Right cardiac atrium (tissue), 5 donors: ENCODE measurements around the gene MAGEA9B. TPM values are rescaled to one million over a fixed set of nuclear protein-coding genes. Genes with fewer than 3 reads are reported as not detected.
"Not testable (repeated sequence)": the region's sequence is repeated elsewhere in the genome, so short reads cannot be mapped to it uniquely, and the experiment has no call there.

Experiments used
- ATAC-seq, 2 donors: fragments of 200-7000 bp; cut with Tn5 transposase; one replicate each; pipeline versions ENCODE4 v1.8.0 to v1.9.1; 2020; ENCODE audit warnings: moderate library complexity in 2 of 2, mild to moderate bottlenecking in 1 of 2
- DNase-seq, 3 donors: peaks; one replicate each; pipeline ENCODE4 v3.0.0-alpha.2; 2020
- H3K27ac ChIP-seq: one replicate; pipeline ENCODE4 v1.5.1; 2013; ENCODE audit warnings: mild to moderate bottlenecking, low read length, control low read depth, moderate library complexity
- H3K27me3 ChIP-seq: one replicate; pipeline ENCODE4 v1.6.1; 2013; ENCODE audit not compliant: control insufficient read depth, insufficient read depth
- H3K4me1 ChIP-seq: one replicate; pipeline ENCODE4 v1.6.1; 2013; ENCODE audit warnings: low read length; ENCODE audit not compliant: control insufficient read depth, insufficient read depth
- H3K4me3 ChIP-seq: one replicate; pipeline ENCODE4 v1.5.1; 2013; ENCODE audit warnings: low read length, control low read depth
- H3K9me3 ChIP-seq: one replicate; pipeline ENCODE4 v1.6.1; 2013; ENCODE audit warnings: low read length; ENCODE audit not compliant: control insufficient read depth
- WGBS: extraction: QIAGEN DNeasy Blood & Tissue Kit; methylation state at CpG from one replicate; pipeline ENCODE4 v1.1.7; 2013; 5-methylcytosine and 5-hydroxymethylcytosine counted together
- intact Hi-C, 4 donors: fragments of 100-400 bp; cut with DNase I; formaldehyde crosslinking; loops; one replicate each; pipeline versions ENCODE4 v1.11.0 to v1.14.0; 2022 to 2023
- polyA plus RNA-seq: library from polyadenylated mRNA; stranded (reverse); fragments of 200-250 nt; gene quantifications from one replicate; pipeline ENCODE4 v1.2.3, GENCODE V29; 2013
- total RNA-seq, 4 donors: library from RNA; stranded (reverse); fragmentation: NEBNext Ultra II Directional; extraction: Animal tissue kit (Norgen Biotek cat#: 25700); gene quantifications; one replicate each; pipeline ENCODE4 v1.2.1, GENCODE V29; 2021
- donor health status: healthy with polysubstance abuse.
- donor health status: DM: no; HTN: yes; CAD: no.
- donor health status: DM: no; HTN: no; CAD: no.
- donor health status: DM: no; HTN: yes; CAD: no; lungs with severe emphysema.
- donor health status: DM: yes; HTN: yes; CAD: no.

MAGEA9B gene
- total and polyA plus RNA-seq, 5 donors, result not detected

DNA sequence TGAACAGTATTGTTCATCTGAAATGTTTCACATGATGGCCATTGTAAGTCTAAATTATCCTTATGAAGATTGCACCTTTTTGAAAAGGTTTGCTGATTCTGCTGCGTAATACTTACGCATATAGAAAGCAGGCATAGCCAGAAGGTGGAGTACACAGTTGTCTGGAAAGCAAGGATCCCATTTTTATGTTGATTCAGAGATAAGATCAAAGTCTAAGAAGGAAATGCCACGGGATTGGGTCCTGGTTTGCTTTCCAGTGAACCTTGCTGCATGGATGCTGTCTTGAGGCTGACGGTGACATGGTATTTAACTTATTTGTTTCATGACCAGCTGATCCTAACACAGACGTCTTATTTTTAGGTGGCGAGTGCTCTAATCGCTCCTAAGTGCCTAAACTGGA lies 15.5 kb downstream of the MAGEA9B start:
- DNase-seq (no peak), ATAC-seq (no peak)
- Histone ChIP-seq H3K27me3 (no peaks in the 10 kb centered on the region), H3K4me1 (peaks cover 3% of the 10 kb centered on the region), H3K4me3 (no peak overlapping the region), H3K27ac (no peak overlapping the region), H3K9me3 (no peaks in the 10 kb centered on the region)
- intact Hi-C loops, result no loop called here
- WGBS, result 82% methylated on average over 7 of the region's 7 CpGs

DNA sequence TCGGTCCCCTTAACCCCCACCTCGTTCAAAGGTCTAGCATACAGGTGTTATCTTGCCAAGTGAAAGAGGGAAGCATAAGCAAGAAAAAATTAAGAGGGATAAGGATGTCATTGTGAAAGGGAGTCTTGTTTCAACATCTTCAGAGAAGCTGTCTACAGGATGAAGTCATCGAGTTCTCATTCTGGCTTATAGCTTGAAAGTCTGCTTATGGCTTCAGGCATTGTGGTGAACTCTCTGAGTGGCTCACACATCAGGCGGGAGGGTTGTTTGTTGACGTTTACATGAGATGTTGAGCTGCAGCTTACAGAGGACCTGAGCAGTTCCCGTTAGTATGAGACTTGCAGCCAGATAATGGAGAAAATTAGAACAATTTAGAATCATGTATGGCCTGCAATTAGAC lies 16.6 kb downstream of the MAGEA9B start:
- H3K9me3 ChIP-seq, result no peaks in the 10 kb centered on the region
- no peak overlapping the region for H3K27ac ChIP-seq
- DNase-seq (no peak), ATAC-seq (no peak)
- H3K4me1 ChIP-seq, result peaks cover 3% of the 10 kb centered on the region
- intact Hi-C loops, result no loop called here
- H3K27me3 ChIP-seq, result no peaks in the 10 kb centered on the region
- no peak overlapping the region for H3K4me3 ChIP-seq
- 48% methylated on average over 6 of the region's 6 CpGs for WGBS

DNA sequence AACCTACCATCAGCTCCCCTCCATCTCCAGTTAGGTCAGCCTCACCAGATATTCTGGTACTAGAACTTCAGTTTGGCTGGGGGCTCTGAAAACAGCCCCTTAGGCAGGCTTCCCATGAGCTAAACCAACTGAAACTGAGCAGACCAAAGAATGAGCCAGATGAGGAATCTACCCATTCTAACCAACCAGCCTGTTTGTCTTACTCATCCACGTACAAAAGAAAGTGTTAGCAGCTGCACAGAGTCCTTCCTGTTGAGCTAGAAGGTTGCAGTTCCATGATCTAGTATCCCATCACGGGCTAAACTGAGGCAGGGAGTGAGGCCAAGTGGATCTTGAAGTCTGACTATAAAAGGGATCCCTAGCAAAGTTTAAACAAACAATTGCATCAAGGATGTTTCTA lies 17.5 kb downstream of the MAGEA9B start:
- Histone ChIP-seq H3K27ac (no peak overlapping the region), H3K27me3 (no peaks in the 10 kb centered on the region), H3K4me1 (peaks cover 3% of the 10 kb centered on the region), H3K4me3 (no peak overlapping the region), H3K9me3 (no peaks in the 10 kb centered on the region)
- DNase-seq (no peak), ATAC-seq (no peak)
- WGBS, result 61% methylated on average over 2 of the region's 2 CpGs
- intact Hi-C loops, result no loop called here

GRCh38 chrX:149568701-149569296 lies 18.5 kb downstream of the MAGEA9B start:
- DNase-seq (no peak), ATAC-seq (no peak)
- peaks cover 3% of the 10 kb centered on the region for H3K4me1 ChIP-seq
- intact Hi-C loops, result no loop called here
- H3K9me3 ChIP-seq, result no peaks in the 10 kb centered on the region
- no peak overlapping the region for H3K27ac ChIP-seq
- H3K27me3 ChIP-seq, result no peaks in the 10 kb centered on the region
- 63% methylated on average over 5 of the region's 5 CpGs for WGBS
- H3K4me3 ChIP-seq, result no peak overlapping the region

- intact Hi-C loops, result no loop called here
- peaks cover 3% of the 10 kb centered on the region for H3K4me1 ChIP-seq
- H3K9me3 ChIP-seq, result no peaks in the 10 kb centered on the region
- DNase-seq (peak in 1 of 3 donors; percentile 13), ATAC-seq (no peak)
- no peak overlapping the region for H3K4me3 ChIP-seq
- H3K27me3 ChIP-seq, result no peaks in the 10 kb centered on the region
- WGBS, result 89% methylated on average over 7 of the region's 7 CpGs
- H3K27ac ChIP-seq, result no peak overlapping the region
Measured at GRCh38 chrX:149567621-149568417, 19.4 kb downstream of the MAGEA9B start.

- DNase-seq (no peak), ATAC-seq (no peak)
- no peaks in the 10 kb centered on the region for H3K27me3 ChIP-seq
- WGBS, result 93% methylated on average over 4 of the region's 4 CpGs
- no peak overlapping the region for H3K27ac ChIP-seq
- no peak overlapping the region for H3K4me3 ChIP-seq
- H3K9me3 ChIP-seq, result no peaks in the 10 kb centered on the region
- intact Hi-C loops, result no loop called here
- H3K4me1 ChIP-seq, result no peaks in the 10 kb centered on the region
Measured at GRCh38 chrX:149563359-149563758, 23.9 kb downstream of the MAGEA9B start.

DNA sequence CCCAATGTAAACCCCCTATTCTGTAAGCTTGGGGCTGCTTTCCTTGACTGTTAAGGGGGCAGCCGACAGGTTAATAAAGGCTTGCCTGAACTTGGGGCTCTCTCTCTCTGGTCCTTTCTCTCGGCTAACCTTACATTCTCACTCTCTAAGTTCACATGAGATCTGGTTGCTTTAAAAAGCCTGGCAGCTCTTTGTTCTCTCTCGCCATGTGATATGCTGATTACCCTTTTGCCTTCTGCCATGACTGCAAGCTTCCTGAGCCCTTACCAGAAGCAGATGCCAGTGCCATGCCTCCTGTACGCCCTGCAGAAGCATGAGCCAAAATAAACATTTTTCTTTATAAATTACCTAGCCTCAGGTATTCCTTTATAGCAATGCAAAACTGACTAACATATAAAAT lies 32.0 kb downstream of the MAGEA9B start:
- intact Hi-C loops, DNase-seq, H3K4me1 ChIP-seq, ATAC-seq, H3K27me3 ChIP-seq, H3K9me3 ChIP-seq, H3K4me3 ChIP-seq, H3K27ac ChIP-seq: not testable (repeated sequence)
- no CpG with 5 or more reads among the region's 4 CpGs for WGBS

DNA sequence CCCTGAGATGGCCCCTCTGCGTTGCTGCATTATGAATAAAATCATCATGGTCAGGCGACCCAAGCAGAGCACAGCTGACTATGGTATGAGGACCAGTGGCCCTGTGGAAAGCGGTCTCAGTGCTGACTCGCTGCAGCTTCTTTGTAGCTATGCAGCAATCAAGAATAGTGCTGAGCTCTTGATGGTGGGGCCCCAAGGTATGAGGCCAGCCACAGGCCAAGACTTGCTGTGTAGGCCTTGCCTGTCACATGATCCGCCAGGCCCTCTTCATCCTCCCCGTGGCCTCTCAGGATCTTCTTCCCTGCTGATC lies 35.4 kb downstream of the MAGEA9B start:
- H3K4me1 ChIP-seq, H3K9me3 ChIP-seq, ATAC-seq, intact Hi-C loops, H3K27me3 ChIP-seq, H3K4me3 ChIP-seq, DNase-seq, H3K27ac ChIP-seq: not testable (repeated sequence)
- WGBS, result 92% methylated on average over 2 of the region's 6 CpGs

DNA sequence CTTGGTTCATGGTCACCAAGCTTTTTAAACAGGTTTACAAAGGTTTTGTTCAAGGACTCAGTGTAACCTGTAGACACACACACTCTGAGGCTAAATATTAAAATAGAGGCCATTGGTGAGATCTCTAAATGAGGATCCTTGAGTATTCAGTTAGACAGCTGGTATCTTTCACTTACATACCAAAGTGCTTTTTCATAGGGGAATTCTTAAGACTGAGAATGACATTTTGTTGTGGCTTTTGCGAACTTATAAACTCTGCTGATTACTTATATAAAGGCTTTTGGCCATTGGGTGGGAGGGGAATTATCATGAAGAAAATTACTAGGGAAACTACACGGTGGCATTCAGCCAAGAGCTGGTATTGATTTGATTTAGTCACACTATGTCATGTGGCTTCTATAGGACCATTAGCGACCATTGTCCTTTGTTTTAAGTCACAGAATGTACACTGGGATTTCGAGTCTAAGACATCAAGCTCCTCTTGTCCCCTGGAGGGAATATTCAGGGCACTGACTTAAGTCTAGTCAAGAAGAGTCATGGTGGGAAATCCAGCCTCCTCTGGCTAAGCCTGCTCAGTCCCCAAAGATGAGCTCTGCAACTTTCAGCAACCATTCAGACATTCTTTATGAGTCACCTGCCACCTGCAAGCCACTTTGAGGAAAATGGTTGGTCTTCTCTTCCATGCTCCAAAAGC lies 35.9 kb downstream of the MAGEA9B start:
- H3K9me3 ChIP-seq, H3K4me3 ChIP-seq, H3K27ac ChIP-seq, H3K4me1 ChIP-seq, H3K27me3 ChIP-seq, ATAC-seq, intact Hi-C loops, DNase-seq: not testable (repeated sequence)
- no CpG with 5 or more reads among the region's 4 CpGs for WGBS

DNA sequence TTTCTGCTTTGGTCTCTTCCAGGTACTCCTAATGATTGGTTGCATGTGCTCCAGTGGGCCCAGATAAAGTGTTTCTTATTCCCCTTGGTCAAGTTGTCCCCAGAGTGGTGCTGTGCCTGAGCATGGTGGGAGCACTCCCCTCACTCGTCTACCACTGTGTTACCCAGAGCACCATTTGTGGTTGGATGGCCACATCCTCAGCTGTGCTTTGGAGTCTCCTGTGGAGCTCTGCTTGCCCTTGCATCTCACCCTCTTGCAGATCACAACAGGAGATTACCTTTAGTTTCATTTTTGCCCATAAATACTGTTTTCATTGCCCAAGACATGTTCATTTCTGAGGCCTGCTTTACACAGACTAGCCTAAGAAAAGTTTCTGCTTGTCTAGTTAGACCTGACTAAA lies 36.8 kb downstream of the MAGEA9B start:
- H3K27me3 ChIP-seq, DNase-seq, H3K9me3 ChIP-seq, H3K27ac ChIP-seq, H3K4me1 ChIP-seq, ATAC-seq, H3K4me3 ChIP-seq, intact Hi-C loops: not testable (repeated sequence)
- 100% methylated on average over 1 of the region's 1 CpG for WGBS

DNA sequence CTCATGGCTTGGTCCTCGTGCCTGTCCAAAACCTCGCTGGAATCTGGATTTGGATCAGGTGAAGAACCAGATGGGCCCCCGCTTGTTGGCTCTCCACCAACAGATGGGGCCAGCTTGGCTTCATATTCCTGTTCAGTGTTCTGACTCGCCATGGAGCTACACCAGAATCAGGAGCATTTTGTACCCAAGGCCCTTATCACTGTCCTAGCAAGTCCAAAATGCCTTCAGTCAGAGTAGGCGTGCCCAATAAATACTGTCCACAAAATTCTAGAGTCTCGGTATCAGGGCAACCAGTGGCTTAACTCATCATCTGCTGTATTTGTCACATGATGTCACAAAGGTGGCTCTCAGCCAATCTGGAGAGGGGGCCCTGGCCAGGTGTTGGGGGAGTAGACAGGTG lies 37.6 kb downstream of the MAGEA9B start, which contains the start of gene HSFX3:
HSFX3 (minus strand) TSS at position 224 of the 400 bp plus-strand sequence; CDS start at position 152, 72 bp downstream.
- H3K9me3 ChIP-seq, intact Hi-C loops, H3K4me1 ChIP-seq, H3K27ac ChIP-seq, ATAC-seq, DNase-seq, H3K27me3 ChIP-seq, H3K4me3 ChIP-seq: not testable (repeated sequence)
- WGBS, result 100% methylated on average over 1 of the region's 6 CpGs
